Measurements from ENCODE around the gene NUDT9.

Gene NUDT9

GRCh38 chr4:87497159-87497558, 74.8 kb downstream of the NUDT9 start:
- Histone ChIP-seq H3K79me2 (ENCODE audit: insufficient read depth, low read depth) (no peaks in the 10 kb centered on the region), H3K27me3 (ENCODE audit: insufficient read depth, low read depth) (no peaks in the 10 kb centered on the region), H3K4me1 (ENCODE audit: low read depth, poor library complexity, severe bottlenecking) (no peaks in the 10 kb centered on the region), H4K20me1 (ENCODE audit: insufficient read depth) (no peaks in the 10 kb centered on the region), H3K27ac (no peak overlapping the region), H3K4me3 (IDR thresholded peaks at IDR 0.05; ENCODE audit: insufficient read depth, low read depth, low read length) (no peak overlapping the region), H2AFZ (ENCODE audit: low read depth) (no peak overlapping the region), H3K4me2 (no peak overlapping the region), H3K36me3 (ENCODE audit: insufficient read depth) (no peaks in the 10 kb centered on the region), H3K9ac (no peak overlapping the region)
- peak; percentile 77 for TF ChIP-seq CTCF (conservative IDR thresholded peaks at IDR 0.05; ENCODE audit: low read depth, low read length)

- no peak overlapping the region for H3K9ac ChIP-seq
- H3K79me2 ChIP-seq (ENCODE audit: insufficient read depth, low read depth): no peaks in the 10 kb centered on the region
- H3K4me1 ChIP-seq (ENCODE audit: low read depth, poor library complexity, severe bottlenecking): no peaks in the 10 kb centered on the region
- H3K4me2 ChIP-seq: no peak overlapping the region
- H3K4me3 ChIP-seq (IDR thresholded peaks at IDR 0.05; ENCODE audit: insufficient read depth, low read depth, low read length): no peak overlapping the region
- TF ChIP-seq CTCF (conservative IDR thresholded peaks at IDR 0.05; ENCODE audit: low read depth, low read length): no peak; the same call in 1 of the 2 replicates
- no peak overlapping the region for H3K27ac ChIP-seq
- H2AFZ ChIP-seq (ENCODE audit: low read depth): no peak overlapping the region
- no peaks in the 10 kb centered on the region for H3K27me3 ChIP-seq (ENCODE audit: insufficient read depth, low read depth)
- H3K36me3 ChIP-seq (ENCODE audit: insufficient read depth): no peaks in the 10 kb centered on the region
- no peaks in the 10 kb centered on the region for H4K20me1 ChIP-seq (ENCODE audit: insufficient read depth)
These were observed 75.2 kb downstream of the NUDT9 start for GRCh38 chr4:87497578-87497977.

- H2AFZ ChIP-seq (ENCODE audit: low read depth): no peak overlapping the region
- H3K27ac ChIP-seq: no peak overlapping the region
- no peaks in the 10 kb centered on the region for H3K27me3 ChIP-seq (ENCODE audit: insufficient read depth, low read depth)
- no peaks in the 10 kb centered on the region for H3K36me3 ChIP-seq (ENCODE audit: insufficient read depth)
- no peak overlapping the region for H3K4me3 ChIP-seq (IDR thresholded peaks at IDR 0.05; ENCODE audit: insufficient read depth, low read depth, low read length)
- no peak for TF ChIP-seq CTCF (conservative IDR thresholded peaks at IDR 0.05; ENCODE audit: low read depth, low read length)
- no peaks in the 10 kb centered on the region for H3K4me1 ChIP-seq (ENCODE audit: low read depth, poor library complexity, severe bottlenecking)
- H3K4me2 ChIP-seq: no peak overlapping the region
- no peaks in the 10 kb centered on the region for H4K20me1 ChIP-seq (ENCODE audit: insufficient read depth)
- H3K79me2 ChIP-seq (ENCODE audit: insufficient read depth, low read depth): no peaks in the 10 kb centered on the region
- no peak overlapping the region for H3K9ac ChIP-seq
These were observed 76.1 kb downstream of the NUDT9 start for GRCh38 chr4:87498446-87498900.

DNA sequence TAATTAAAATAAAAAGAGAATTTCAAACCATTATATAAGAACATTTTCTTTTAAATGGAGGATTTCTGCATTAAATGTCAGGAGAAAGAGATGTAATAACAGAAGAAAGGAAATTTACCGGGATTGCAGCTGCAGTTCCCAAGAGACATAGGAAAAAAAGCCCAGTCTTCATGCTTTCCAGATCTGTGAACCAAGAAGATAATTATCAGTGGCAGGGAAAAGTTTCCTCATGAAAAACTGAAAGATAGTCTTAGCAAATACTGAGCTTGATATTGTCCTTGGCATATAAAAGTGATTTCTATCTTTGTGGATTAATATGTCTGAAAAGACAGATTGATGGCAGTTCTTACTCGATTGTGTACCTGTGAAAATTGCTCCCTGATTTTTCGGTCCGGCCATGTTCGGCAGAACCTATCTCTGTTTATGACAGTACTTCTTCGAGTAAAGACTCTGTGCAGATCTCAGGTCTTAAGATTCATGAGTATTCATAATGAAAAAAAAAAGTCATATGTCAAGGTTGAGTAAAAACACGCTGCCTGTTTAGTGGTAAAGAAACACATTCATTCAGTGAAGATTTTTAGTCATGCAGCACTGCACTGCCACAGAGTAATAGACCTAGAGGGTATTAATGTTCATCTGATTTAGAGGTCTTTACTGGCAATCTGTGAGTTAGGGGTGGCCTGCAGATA, 77.2 kb downstream of the NUDT9 start:
- Histone ChIP-seq H3K27me3 (ENCODE audit: insufficient read depth, low read depth) (no peaks in the 10 kb centered on the region), H3K4me2 (no peak overlapping the region), H3K9ac (no peak overlapping the region), H3K79me2 (ENCODE audit: insufficient read depth, low read depth) (no peaks in the 10 kb centered on the region), H3K4me1 (ENCODE audit: low read depth, poor library complexity, severe bottlenecking) (no peaks in the 10 kb centered on the region), H3K4me3 (IDR thresholded peaks at IDR 0.05; ENCODE audit: insufficient read depth, low read depth, low read length) (no peak overlapping the region), H4K20me1 (ENCODE audit: insufficient read depth) (no peaks in the 10 kb centered on the region), H2AFZ (ENCODE audit: low read depth) (no peak overlapping the region), H3K36me3 (ENCODE audit: insufficient read depth) (no peaks in the 10 kb centered on the region), H3K27ac (no peak overlapping the region)
- no peak for TF ChIP-seq CTCF (conservative IDR thresholded peaks at IDR 0.05; ENCODE audit: low read depth, low read length)

Data from KMS-11 (cell line).